HG03175 (cell line): Measurements from ENCODE around the gene PTPRN2.
"Not testable (repeated sequence)": the region's sequence is repeated elsewhere in the genome, so short reads cannot be mapped to it uniquely, and the experiment has no call there.

Source experiments
- ATAC-seq: cut with Tn5 transposase; IDR thresholded peaks from one replicate; pipeline ENCODE4 v1.9.1; 2021; ENCODE audit warnings: mild to moderate bottlenecking, moderate library complexity; ENCODE audit not compliant: unreplicated experiment

PTPRN2 gene

DNA sequence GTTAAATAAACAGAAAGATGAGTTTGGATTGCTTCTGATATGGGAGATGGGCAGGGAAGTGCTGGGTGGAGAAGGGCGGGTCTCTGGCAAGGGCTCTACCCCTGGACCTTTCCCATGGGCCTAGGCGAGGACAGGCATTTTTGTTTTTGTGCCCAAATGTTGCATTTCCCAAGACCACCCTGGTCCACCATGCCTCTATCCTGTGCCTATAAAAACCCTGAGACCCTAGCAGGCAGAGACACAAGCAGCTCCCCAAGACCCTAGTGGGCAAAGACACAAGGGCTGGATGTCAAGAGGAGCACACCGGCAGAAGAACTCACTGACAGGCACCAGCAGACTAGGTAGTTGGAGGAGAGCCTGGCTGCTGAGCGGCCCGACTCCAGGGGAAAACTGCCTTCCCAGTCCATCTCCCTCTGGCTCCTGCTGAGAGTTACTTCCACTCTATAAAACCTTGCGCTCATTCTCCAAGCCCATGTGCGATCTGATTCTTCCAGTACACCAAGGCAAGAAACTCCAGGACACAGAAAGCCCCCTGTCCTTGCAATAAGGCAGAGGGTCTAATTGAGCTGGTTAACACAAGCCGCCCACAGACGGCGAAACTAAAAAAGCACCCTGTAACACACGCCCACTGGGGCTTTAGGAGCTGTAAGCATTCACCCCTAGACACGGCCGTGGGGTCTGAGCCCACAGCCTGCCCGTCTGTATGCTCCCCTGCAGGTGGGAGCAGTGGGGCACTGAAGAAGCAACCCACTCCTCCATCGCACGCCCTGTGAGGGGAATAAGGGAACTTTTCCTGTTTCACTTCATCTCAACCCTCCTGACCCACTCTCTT lies 291.4 kb downstream of the PTPRN2 start:
- no peak for ATAC-seq

GRCh38 chr7:158294468-158295215 lies 293.0 kb downstream of the PTPRN2 start:
- ATAC-seq = not testable (repeated sequence)

- ATAC-seq = no peak
Measured at GRCh38 chr7:158292948-158293347, 294.7 kb downstream of the PTPRN2 start.

DNA sequence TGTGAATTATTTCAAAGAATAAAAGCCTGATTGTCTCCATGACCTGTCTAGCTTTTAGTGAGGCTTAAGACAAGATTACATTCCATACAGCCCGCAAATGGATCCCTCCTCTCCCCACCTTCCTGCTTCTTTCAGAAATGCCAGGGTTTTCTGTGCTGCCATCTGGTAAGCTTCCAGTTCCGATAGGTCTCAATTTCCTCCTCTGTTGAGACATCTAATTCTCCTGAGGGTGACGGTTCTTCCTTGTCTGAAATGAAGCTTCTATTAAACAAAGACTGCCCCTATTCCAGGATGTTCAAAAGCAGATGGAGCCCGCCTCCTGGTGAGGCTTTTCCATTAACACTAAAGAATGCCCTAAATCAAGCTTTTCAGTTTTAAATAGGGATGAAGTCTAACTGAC lies 295.6 kb downstream of the PTPRN2 start:
- ATAC-seq = no peak

- ATAC-seq = no peak
Measured at GRCh38 chr7:158289761-158290523, 297.7 kb downstream of the PTPRN2 start.

- ATAC-seq = no peak
Measured at GRCh38 chr7:158289231-158289630, 298.4 kb downstream of the PTPRN2 start.

GRCh38 chr7:158286210-158286609 lies 301.4 kb downstream of the PTPRN2 start:
- no peak for ATAC-seq

- ATAC-seq = no peak
Measured at GRCh38 chr7:158285383-158285770, 302.2 kb downstream of the PTPRN2 start.

- no peak for ATAC-seq
Measured at GRCh38 chr7:158284617-158285382, 302.8 kb downstream of the PTPRN2 start.

GRCh38 chr7:158284121-158284520 lies 303.5 kb downstream of the PTPRN2 start:
- ATAC-seq = no peak

- no peak for ATAC-seq
Measured at GRCh38 chr7:158283016-158283974, 304.3 kb downstream of the PTPRN2 start.

DNA sequence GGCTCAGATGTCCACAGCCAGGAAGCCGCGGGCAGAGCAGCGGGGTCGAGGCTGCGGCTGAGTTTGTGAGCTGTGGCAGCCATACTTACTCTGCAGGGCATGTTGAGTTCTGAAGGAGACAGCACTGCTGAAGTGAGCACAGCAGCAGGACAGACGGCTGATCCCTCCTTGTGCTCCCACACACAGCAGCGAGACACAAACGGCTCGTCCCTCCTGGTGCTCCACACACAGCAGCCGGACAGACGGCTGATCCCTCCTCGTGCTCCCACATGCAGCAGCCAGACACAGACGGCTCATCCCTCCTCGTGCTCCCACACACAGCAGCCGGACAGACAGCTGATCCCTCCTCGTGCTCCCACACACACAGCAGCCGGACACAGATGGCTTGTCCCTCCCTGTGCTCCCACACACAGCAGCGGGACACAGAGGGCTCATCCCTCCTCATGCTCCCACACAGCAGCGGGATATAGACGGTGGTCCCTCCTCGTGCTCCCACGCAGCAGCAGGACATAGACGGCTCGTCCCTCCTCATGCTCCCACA lies 305.1 kb downstream of the PTPRN2 start:
- no peak for ATAC-seq

DNA sequence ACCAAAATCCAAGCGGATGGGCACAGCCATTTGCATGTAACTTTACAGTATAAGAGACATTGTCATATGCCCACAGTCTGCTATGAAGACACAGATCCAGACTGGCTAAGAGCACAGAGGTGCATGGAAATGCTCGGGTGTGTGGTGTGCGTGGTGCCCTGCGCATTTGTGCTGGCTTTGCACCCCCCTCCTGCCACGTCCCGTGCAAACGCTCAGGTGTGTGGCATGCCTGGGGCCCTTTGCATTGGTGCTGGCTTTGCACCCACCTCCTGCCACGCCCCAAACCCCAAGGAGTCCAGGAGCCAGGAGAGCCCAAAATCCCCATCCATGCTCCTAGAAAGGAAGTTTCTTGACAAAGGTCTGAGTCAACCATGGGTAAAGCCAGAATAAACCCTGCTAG lies 306.2 kb downstream of the PTPRN2 start:
- no peak for ATAC-seq

DNA sequence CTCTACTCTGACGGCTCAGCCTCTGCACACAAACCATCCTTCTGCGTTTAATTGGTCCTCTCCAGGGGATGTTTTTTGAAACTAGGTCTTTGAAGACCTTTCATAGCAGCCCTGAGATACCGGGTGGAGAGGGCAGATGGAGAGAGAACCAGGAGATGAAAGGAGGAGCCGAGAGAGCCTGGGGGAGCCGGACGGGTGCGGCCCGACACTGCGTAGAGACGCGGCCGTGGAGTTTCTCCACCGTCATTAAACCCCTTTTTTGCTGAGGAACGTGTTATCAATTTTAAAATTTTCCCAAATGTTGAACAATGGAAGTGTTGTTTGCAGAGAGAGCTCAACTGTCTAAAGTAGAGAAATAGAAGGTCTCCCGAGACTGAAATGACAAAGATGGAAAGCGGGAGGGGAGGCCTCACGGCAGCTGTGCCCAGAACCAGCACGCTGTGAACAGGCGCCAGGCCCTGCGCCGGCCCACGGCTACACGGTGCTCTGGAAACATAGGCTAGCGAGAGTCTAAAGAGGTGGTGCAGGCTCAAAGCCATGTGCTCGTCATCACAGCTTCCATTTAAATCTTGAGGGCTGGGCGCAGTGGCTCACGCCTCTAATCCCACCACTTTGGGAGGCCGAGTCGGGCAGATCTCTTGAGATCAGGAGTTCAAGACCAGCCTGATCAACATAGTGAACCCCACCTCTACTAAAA lies 307.0 kb downstream of the PTPRN2 start:
- ATAC-seq = no peak

DNA sequence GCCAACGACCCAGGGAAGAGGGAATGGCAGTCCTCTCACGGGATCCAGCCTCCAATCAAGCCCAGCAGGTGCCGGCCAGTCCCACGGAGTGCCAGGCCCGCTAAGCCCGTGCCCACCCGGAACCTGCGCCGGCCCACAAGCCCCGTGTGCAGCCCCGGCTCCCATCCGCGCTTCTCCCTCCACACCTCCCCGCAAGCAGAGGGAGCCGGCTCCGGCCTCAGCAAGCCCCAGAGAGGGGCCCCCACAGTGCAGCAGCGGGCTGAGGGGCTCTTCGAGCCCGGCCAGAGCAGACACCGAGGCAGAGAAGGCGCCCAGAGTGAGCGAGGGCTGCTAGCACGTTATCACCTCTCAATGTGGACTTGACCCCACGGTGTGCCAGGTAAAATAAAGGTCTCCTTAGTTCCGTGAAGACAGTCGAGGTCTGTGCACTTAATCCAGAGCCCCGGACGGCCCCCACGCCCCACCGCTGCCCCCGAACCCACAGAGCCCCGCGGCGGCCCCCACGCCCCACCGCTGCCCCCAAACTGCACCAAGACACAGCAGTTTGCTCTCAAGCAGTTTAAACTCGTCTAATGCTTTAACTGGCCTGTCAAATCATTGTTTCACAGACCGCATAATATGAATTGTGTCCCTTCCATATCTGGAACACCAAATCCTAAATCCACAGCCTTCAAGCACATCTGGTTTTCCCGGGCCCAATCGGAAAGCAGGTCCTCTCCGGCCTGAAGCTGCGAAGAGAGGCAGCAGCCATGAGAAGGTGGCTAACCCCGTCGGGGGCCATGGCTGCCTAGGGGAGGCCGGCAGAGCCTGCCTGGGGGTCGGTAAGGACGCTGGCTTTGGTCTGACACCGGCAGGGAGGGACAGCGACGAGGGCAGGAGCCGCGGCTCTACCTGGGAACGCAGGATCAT lies 307.8 kb downstream of the PTPRN2 start:
- ATAC-seq = no peak

GRCh38 chr7:158278745-158279320 lies 308.8 kb downstream of the PTPRN2 start:
- ATAC-seq = no peak
